Inflammatory macrophage treated with lipopolysaccharide for 4 hours (primary cell): ENCODE results near the gene FCHO2.

Source experiments
- DNase-seq: peaks from one replicate; pipeline ENCODE4 v3.0.0-alpha.2; 2020

FCHO2 gene

GRCh38 chr5:73115399-73116051 lies 159.7 kb downstream of the FCHO2 start:
- no peak for DNase-seq

GRCh38 chr5:73116506-73116905 lies 160.7 kb downstream of the FCHO2 start:
- no peak for DNase-seq

- peak; percentile 63 for DNase-seq
Measured at GRCh38 chr5:73117088-73117740, 161.4 kb downstream of the FCHO2 start.

DNA sequence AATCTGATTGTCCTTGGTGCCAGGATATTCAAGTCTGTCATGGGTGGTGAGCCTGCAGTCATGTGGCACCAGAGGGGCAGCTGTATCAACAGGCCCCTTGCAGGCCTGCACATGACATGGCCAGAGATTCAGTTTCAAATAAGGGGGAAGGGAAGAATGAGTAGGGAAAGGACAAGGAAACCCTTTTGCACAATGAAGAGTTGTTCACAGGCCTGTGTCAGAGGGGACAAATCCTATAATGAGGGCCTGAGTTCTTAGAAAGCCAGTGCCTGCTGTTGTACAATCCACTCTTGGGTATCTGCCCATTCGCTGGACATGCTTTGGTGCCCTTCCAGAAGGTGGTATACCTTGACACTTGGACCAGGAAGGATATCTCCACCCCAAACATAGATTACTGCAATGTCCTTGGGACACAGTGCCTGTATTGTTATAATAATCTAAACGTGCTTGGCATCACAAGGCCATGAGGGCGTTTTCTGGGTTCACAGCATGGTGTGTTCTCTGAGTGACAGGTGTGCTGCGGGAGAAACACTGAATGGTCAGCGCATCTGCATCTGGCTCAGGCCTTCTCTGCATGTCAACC lies 162.6 kb downstream of the FCHO2 start:
- no peak for DNase-seq

DNA sequence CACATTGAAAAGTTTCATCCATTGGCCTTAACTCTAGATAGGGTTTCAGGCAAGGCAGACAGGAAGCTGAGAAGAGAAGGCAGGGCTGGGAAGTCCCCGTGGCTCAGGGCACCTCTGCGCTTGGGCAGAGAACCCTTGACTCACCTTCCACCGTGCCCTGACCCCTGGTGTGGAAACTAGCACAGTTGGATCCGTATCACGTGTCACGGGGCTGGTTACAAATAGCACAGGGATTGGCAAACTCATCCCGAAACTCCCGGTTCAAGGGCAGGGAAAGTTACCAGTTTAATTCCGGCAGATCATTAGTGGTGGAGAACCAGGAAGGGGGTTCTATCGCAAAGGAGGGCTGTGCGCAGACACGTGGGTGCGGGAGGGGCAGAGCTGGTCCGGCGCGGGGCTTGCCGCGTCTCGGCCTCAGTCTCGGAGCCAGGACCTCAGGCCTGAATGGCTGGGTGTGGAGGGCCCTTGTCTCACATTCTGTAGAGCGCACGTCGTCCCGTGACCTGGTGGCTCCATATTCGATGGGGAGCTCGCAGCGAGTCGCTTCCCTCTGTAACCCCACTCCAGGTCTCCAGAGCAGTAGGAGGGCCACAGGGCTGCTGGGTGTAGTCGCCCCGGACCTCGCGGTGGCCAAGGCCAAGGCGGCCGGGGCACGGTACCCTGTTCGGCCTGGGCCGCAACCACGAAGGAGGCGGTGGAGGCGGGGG lies 163.8 kb downstream of the FCHO2 start:
- DNase-seq = peak; percentile 31

- peak; percentile 61 for DNase-seq
Measured at GRCh38 chr5:73120222-73121118, 164.6 kb downstream of the FCHO2 start, which contains the start of gene TMEM171. TMEM171 (plus strand) TSS chr5:73120575; CDS start chr5:73123374, 2,799 bp downstream.

DNA sequence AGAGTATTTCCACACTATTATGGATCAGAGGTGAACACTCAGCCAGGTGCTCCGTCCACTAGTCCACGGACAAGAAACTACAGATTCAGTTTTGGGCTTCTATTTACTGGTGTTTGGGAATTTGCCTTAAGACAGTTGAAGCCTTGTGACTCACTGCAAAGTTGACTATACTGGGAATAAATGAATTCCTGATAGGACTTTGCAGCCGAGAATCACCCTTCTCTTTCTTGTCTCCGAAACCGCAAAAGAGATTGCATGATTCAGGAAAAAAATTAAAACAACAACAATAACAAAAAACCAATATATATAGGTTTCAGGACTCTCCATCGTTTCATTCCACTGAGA lies 165.2 kb downstream of the FCHO2 start:
- DNase-seq = no peak

DNA sequence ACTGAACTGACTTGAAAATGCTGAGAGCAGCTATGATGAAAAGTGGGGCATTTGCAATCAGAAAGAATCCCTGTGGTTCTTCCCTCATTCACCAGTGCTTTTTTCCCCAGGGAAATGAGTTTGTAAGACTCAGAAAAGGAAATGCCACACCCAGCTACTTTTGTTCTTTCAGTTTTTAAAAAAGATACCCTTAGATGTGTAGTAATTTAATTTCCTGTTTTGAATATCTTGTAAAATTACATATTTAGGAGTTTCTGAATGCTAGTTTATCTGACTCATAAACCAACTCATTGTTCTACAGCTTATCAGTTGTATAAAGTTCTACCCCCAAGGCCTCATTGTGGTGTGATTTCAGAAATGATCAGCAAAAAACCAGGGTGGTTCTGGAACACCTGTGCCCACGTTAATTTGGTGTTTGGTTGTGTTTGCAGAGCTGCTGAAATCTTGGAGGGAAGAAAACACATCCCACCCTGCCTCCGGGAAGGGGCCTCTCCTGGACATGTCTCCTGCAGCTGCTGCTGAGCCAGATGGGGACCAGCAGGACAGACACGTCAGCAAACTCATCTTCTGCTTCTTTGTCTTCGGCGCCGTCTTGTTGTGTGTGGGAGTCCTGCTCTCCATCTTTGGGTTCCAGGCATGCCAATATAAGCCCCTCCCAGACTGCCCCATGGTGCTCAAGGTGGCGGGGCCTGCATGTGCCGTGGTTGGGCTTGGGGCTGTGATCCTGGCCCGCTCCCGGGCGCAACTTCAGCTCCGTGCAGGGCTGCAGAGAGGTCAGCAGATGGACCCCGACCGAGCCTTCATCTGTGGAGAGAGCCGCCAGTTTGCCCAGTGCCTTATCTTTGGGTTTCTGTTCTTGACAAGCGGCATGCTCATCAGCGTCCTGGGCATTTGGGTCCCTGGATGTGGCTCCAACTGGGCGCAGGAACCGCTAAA lies 167.3 kb downstream of the FCHO2 start:
- DNase-seq = peak; percentile 92

GRCh38 chr5:73125289-73125688 lies 169.4 kb downstream of the FCHO2 start:
- no peak for DNase-seq

GRCh38 chr5:73126381-73126780 lies 170.5 kb downstream of the FCHO2 start:
- no peak for DNase-seq

- DNase-seq = no peak
Measured at GRCh38 chr5:73126957-73127356, 171.1 kb downstream of the FCHO2 start.

DNA sequence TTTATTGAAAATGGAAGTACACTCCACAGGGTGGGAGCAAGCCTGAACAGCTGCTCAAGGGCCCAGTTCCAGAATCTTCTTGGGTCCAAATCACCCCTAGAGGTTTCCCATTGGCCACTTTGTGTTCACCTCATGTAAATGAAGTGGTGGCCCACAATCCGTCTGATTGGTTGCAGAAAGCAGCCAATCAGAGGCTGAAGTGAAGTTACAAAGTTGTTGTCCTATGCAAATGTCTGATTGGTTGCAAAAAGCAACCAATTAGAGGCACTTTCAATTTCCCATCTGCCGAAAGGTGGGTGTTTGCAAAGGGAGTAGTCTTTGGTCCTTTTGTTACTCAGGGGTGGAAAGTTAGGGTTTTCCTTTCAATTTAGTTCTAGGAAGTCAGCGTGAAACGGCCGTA lies 173.3 kb downstream of the FCHO2 start:
- peak; percentile 14 for DNase-seq

DNA sequence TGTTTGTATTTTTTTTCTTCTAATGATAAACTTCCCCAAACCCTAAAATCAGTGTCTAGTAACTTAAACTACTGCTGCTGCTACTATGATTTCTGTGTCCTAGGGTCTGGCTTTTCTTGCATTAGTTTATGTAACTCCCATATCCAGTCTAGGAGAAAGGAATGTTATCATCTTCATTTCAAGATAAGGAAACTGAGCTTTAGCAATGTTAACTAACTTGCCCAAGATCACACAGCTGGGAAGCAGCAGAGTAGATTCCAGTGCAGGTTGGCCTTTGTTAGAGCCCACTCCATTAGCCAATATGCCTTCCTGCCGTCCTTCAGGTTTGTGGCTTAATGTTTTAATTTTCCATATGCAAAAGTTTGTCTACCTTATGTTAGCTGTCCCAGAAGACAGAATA lies 175.0 kb downstream of the FCHO2 start:
- DNase-seq = no peak

DNA sequence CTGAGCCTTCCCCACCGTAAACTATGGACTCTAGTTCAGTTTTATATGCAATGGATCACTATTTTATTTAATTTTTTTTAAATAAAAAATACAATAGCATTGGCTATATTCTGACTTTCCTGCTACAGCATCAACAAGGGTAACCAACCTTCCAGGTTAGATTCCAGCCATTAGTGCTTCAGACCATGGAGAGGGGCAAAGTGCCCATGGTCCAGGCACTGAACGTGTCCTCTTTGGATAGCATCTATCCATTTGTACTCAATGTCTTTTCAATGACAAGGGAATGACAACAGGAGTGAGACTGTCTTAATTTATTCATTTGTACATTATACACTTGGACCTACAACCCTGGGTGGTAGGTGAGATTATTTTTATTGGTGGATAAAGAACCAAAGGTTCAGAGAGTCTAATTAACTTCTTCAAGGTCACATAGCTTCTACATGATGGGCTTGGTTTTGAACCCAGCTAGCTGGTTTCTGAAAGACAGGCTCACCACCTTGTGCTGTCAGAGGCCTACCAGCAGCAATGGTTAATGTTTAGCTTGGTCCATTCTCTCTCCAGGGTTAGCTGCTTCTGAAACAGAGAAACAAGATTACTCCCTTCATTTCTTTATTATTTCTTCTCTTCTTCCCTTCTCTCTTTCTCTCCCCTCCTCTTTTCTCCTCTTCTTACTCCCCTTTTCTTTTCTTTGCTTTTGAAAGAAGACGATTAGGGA lies 176.0 kb downstream of the FCHO2 start:
- no peak for DNase-seq

- DNase-seq = no peak
Measured at GRCh38 chr5:73132759-73133158, 176.9 kb downstream of the FCHO2 start.

- no peak for DNase-seq
Measured at GRCh38 chr5:73135021-73135420, 179.2 kb downstream of the FCHO2 start.

- DNase-seq = peak; percentile 44
Measured at GRCh38 chr5:73135429-73136054, 179.7 kb downstream of the FCHO2 start.

DNA sequence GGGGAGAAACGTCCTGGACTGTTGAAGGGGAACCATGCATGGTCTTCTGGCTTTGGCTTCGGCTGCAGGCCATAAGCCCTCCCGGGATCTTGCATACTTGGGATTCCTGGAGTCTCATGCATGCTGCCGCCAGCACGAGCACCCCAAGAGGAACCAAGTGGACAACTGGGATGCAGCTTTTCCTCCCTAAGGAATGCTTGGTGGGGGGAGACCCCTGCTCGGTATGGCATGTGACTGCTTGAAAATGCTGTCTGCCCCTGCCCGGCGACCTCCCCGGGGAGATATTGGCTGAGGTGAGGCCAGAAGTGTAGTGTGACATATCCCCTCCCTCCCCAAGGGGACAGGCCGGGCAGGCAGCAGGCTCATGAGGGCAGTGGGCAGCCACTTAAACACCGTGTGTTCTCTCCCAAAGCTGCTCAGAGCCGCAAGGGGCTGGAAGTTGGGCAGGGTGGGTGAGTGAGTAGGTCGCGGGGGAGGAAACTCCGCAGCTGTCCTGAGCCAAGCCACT lies 180.3 kb downstream of the FCHO2 start:
- DNase-seq = no peak

DNA sequence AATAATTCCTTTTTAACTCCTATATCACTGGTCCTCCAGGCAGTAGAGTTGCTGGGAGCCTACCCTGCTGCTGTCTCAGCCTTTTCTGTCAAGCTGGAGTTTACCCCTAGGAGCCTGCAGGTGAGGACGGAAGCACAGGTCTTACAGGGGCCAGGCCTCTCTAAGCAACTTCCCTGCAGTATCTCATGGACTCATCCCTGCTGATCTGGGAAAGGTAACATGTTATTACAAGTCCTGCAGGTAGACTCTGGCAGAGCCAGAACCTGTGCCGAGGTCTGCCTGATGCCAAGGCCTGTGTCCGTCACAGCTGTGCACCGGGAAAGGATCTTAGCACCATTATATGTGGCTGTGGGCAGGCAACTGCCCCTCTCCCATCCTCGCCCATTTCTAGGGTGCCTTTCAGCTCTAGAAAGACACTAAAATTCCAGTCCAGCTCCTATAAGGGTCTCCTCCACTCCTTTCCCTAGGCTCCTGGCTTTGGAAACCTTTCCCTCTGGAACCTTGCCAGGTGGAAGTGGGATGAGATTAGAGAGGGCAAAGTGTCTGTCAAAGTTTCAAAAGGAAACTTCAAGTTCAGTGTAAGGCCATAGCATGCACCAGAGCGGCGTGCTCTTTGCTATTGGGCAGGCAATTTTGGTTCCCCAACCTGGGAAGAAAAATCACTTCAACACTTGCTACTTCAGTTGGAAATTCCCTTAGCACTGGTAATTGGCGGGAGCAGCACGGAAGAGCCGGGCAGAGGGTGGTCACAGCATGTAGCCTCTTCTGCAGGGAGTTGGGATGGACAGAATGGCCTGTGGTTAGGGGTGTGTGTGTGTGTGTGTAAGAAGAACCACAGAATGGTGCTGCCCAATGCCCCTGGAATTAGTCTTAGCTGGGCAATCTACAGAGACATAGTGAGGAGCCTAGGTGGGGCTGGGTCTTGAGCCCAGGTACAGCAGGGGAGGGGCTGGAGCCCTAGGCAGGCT lies 182.0 kb downstream of the FCHO2 start:
- DNase-seq = no peak
